GM23338 (cell line): Measurements from ENCODE around the gene KCTD7.

Source experiments
- CREB1 ChIP-seq: fragments of 250-450 bp; sonication (Bioruptor Pico); IDR thresholded peaks from 2 replicates; pipeline ENCODE4 v1.5.0; 2020; ENCODE audit warnings: low read depth, mild to moderate bottlenecking, moderate library complexity
- EZH2 ChIP-seq: fragments of 200-600 bp; sonication (generic); IDR thresholded peaks from one replicate; pipeline ENCODE4 v1.8.0; 2017; ENCODE audit warnings: antibody characterized with exemption, mild to moderate bottlenecking, low read depth; ENCODE audit not compliant: unreplicated experiment
- EZH2phosphoT487 ChIP-seq: fragments of 200-600 bp; sonication (generic); IDR thresholded peaks from one replicate; pipeline ENCODE4 v1.8.1; 2018; ENCODE audit warnings: antibody characterized with exemption; ENCODE audit not compliant: unreplicated experiment
- POLR2AphosphoS5 ChIP-seq: IDR thresholded peaks from 2 replicates; pipeline ENCODE4 v1.6.1; 2016; ENCODE audit warnings: antibody characterized with exemption, low read depth
- TF ChIP-seq, protein P1 (sequence below), 2 experiments: fragments of 200-600 bp in 1 of 2; sonication (generic) in 1 of 2; conservative IDR thresholded peaks; 2 replicates each; pipeline versions ENCODE4 v1.5.1 to v1.6.1; 2016 to 2017; ENCODE audit warnings: antibody characterized with exemption in 2 of 2, low read depth in 2 of 2, mild to moderate bottlenecking in 2 of 2, moderate library complexity in 1 of 2

DNA sequence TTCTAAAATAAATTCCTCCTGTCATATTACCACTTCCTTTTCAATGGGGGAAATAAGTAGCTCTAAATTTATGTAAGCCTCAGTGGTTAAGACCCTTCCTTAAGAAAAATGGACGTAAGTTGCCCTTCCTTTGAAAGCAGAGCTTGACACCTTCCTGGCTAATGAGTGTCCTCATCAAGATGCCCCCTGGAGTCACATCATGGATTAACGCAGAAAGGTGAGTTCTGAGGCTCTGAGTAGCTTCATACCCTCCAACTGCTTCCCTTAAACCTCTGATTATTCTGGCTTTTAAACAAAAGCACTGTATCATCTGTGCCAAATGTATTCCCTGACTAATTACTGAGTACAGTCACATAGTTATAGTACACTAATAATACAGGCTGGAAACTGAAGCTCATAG lies 14.7 kb downstream of the KCTD7 start:
- TF ChIP-seq EZH2phosphoT487, result no peak
- TF ChIP-seq, protein P1, sequence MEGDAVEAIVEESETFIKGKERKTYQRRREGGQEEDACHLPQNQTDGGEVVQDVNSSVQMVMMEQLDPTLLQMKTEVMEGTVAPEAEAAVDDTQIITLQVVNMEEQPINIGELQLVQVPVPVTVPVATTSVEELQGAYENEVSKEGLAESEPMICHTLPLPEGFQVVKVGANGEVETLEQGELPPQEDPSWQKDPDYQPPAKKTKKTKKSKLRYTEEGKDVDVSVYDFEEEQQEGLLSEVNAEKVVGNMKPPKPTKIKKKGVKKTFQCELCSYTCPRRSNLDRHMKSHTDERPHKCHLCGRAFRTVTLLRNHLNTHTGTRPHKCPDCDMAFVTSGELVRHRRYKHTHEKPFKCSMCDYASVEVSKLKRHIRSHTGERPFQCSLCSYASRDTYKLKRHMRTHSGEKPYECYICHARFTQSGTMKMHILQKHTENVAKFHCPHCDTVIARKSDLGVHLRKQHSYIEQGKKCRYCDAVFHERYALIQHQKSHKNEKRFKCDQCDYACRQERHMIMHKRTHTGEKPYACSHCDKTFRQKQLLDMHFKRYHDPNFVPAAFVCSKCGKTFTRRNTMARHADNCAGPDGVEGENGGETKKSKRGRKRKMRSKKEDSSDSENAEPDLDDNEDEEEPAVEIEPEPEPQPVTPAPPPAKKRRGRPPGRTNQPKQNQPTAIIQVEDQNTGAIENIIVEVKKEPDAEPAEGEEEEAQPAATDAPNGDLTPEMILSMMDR (conservative IDR thresholded peaks at IDR 0.05; ENCODE audit: low read depth in 2 of 2), result peak; percentile 16 to 49; a peak in 2 of 4 replicates
- TF ChIP-seq CREB1 (CRISPR knock-in tag), result no peak
- no peak for TF ChIP-seq POLR2AphosphoS5
- no peak for TF ChIP-seq EZH2
